ENCODE results near the gene KIF6. TPM values are rescaled to one million over a fixed set of nuclear protein-coding genes. Genes with fewer than 3 reads are reported as not detected.
A peak's percentile ranks its signal among the peaks of the same experiment; 100 is the strongest.

The KIF6 gene
- polyA plus RNA-seq, 3 donors, result not detected

DNA sequence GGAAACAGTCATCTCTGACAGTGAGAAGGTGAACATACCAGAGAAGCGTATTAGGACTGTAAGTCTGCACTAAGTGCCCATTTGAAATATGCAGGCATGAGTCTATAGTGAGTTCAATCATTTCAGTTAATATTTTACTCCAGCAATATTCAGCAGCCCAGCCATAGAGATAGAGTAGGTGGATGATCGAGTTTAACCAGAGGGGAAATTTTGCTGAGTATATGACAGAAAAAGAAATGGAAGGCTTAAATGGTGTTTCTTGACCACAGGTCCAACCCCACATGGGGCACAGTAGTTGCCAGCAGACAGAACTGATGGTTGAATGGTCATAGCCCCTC lies 39.8 kb downstream of the KIF6 start:
- Histone ChIP-seq H3K27me3 (ENCODE audit: control insufficient read depth in 2 of 2, insufficient read depth in 2 of 2, low read length in 2 of 2) (no peaks in the 10 kb centered on the region), H3K79me2 (ENCODE audit: insufficient read depth, low read length) (no peaks in the 10 kb centered on the region), H3K4me2 (replicated peaks; ENCODE audit: extremely low read depth, low read length, poor library complexity, severe bottlenecking) (no peak overlapping the region), H3K36me3 (replicated peaks in 1 of 2; ENCODE audit: control insufficient read depth in 1 of 2, insufficient read depth in 2 of 2, low read length in 2 of 2) (no peaks in the 10 kb centered on the region), H3K4me3 (replicated peaks in 1 of 3; ENCODE audit: low read depth in 2 of 3, low read length in 3 of 3) (no peak overlapping the region), H4K20me1 (ENCODE audit: insufficient read depth, low read length) (no peaks in the 10 kb centered on the region), H2AFZ (ENCODE audit: insufficient read depth, low read depth, low read length, poor library complexity, severe bottlenecking) (no peak overlapping the region), H3K9me3 (replicated peaks in 1 of 2; ENCODE audit: control insufficient read depth in 1 of 2, insufficient read depth in 1 of 2, low read length in 2 of 2) (no peaks in the 10 kb centered on the region), H3K9ac (ENCODE audit: insufficient read depth, low read length, poor library complexity, severe bottlenecking) (no peak overlapping the region), H3K4me1 (ENCODE audit: control insufficient read depth in 1 of 2, insufficient read depth in 2 of 2, low read length in 2 of 2) (no peaks in the 10 kb centered on the region), H3K27ac (ENCODE audit: low read depth in 1 of 2, low read length in 2 of 2) (no peak overlapping the region)
- intact Hi-C loops (cut with micrococcal nuclease), result no loop called here
- no peak for DNase-seq
- TF ChIP-seq, protein P1, sequence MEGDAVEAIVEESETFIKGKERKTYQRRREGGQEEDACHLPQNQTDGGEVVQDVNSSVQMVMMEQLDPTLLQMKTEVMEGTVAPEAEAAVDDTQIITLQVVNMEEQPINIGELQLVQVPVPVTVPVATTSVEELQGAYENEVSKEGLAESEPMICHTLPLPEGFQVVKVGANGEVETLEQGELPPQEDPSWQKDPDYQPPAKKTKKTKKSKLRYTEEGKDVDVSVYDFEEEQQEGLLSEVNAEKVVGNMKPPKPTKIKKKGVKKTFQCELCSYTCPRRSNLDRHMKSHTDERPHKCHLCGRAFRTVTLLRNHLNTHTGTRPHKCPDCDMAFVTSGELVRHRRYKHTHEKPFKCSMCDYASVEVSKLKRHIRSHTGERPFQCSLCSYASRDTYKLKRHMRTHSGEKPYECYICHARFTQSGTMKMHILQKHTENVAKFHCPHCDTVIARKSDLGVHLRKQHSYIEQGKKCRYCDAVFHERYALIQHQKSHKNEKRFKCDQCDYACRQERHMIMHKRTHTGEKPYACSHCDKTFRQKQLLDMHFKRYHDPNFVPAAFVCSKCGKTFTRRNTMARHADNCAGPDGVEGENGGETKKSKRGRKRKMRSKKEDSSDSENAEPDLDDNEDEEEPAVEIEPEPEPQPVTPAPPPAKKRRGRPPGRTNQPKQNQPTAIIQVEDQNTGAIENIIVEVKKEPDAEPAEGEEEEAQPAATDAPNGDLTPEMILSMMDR (IDR thresholded peaks at IDR 0.05), result no peak
- WGBS (ENCODE audit: insufficient coverage), result no CpG with 5 or more reads among the region's 2 CpGs
- Mint-ChIP-seq H3K27ac (no peak overlapping the region), H3K27me3 (ENCODE audit: low read depth in 3 of 3) (peaks cover 0 to 7% (median 3%) of the 10 kb centered on the region in 3 donors), H3K9me3 (peaks cover 0 to 2% (median 0%) of the 10 kb centered on the region in 7 donors), H3K4me3 (no peak overlapping the region), H3K4me1 (peaks cover 12% of the 10 kb centered on the region), H3K36me3 (no peaks in the 10 kb centered on the region)

DNA sequence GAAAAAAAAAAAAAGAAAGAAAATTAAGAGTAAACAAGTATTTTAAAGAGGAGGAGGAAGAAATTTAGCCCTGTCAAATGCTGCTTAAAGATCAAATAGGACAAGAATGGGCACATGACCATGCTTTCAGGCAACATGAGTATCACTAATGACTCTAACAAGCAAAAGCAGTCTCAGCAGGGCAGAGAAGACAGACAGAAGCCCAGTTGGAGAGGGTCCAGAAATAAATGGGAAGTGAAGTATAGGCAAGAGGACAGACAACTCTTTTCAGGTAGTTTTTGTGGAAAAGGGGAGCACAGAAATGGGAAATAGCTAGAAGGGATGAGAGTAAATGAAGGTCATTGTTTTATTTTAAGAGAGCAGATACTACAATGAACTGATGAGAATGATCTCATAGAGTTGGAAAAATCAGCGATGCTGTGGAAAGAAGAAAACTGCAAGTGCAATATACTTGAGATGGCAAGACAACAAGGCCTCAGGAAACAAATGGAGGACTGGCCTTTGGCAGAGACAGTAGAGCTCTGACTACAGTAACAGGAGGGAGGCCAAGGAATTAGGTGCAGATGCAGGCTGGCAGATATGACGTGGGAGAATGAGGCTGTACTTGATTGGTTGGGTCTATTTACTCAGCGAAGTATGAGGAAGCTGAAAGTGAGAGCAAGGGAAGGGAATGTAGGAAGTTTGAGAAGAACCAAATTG lies 40.3 kb downstream of the KIF6 start:
- H3K4me1 ChIP-seq (ENCODE audit: control insufficient read depth in 1 of 2, insufficient read depth in 2 of 2, low read length in 2 of 2), result no peaks in the 10 kb centered on the region
- Mint-ChIP-seq H3K27me3 (ENCODE audit: low read depth in 3 of 3) (peaks cover 0 to 7% (median 3%) of the 10 kb centered on the region in 3 donors), H3K36me3 (no peaks in the 10 kb centered on the region), H3K4me1 (peaks cover 12% of the 10 kb centered on the region), H3K9me3 (peaks cover 0 to 2% (median 0%) of the 10 kb centered on the region in 7 donors), H3K4me3 (no peak overlapping the region), H3K27ac (no peak overlapping the region)
- no peak overlapping the region for H2AFZ ChIP-seq (ENCODE audit: insufficient read depth, low read depth, low read length, poor library complexity, severe bottlenecking)
- H3K9me3 ChIP-seq (replicated peaks in 1 of 2; ENCODE audit: control insufficient read depth in 1 of 2, insufficient read depth in 1 of 2, low read length in 2 of 2), result no peaks in the 10 kb centered on the region
- H3K4me3 ChIP-seq (replicated peaks in 1 of 3; ENCODE audit: low read depth in 2 of 3, low read length in 3 of 3), result no peak overlapping the region
- no peak overlapping the region for H3K27ac ChIP-seq (ENCODE audit: low read depth in 1 of 2, low read length in 2 of 2)
- no peaks in the 10 kb centered on the region for H3K27me3 ChIP-seq (ENCODE audit: control insufficient read depth in 2 of 2, insufficient read depth in 2 of 2, low read length in 2 of 2)
- TF ChIP-seq, protein P1 (IDR thresholded peaks at IDR 0.05), result no peak
- intact Hi-C loops (cut with micrococcal nuclease), result no loop called here
- no peak overlapping the region for H3K4me2 ChIP-seq (replicated peaks; ENCODE audit: extremely low read depth, low read length, poor library complexity, severe bottlenecking)
- WGBS (ENCODE audit: insufficient coverage), result 44% methylated on average over 3 of the region's 3 CpGs
- no peaks in the 10 kb centered on the region for H4K20me1 ChIP-seq (ENCODE audit: insufficient read depth, low read length)
- DNase-seq, result peak in 1 of 3 donors; percentile 4
- H3K79me2 ChIP-seq (ENCODE audit: insufficient read depth, low read length), result no peaks in the 10 kb centered on the region
- H3K9ac ChIP-seq (ENCODE audit: insufficient read depth, low read length, poor library complexity, severe bottlenecking), result no peak overlapping the region
- no peaks in the 10 kb centered on the region for H3K36me3 ChIP-seq (replicated peaks in 1 of 2; ENCODE audit: control insufficient read depth in 1 of 2, insufficient read depth in 2 of 2, low read length in 2 of 2)

Data from CD14-positive monocyte (primary cell).